Stomach (tissue), 4 donors: ENCODE data around the gene FBXO10.

Source experiments
- EP300 ChIP-seq: sonication (generic); formaldehyde crosslinking; IDR thresholded peaks from one replicate; pipeline ENCODE4 v1.6.1; 2017; ENCODE audit warnings: antibody characterized with exemption
- TF ChIP-seq, protein P1 (sequence below), 7 experiments: fragments of 450-650 bp in 4 of 7; fragments of 200-600 bp in 3 of 7; sonication (generic) in 3 of 7; IDR thresholded peaks; one replicate each; pipeline ENCODE4 v1.5.1; 2016 to 2019; ENCODE audit warnings: antibody characterized with exemption in 7 of 7, control low read depth in 2 of 7, mild to moderate bottlenecking in 1 of 7

GRCh38 chr9:37496020-37496419 lies 80.2 kb downstream of the FBXO10 start:
- no peak for TF ChIP-seq EP300
- TF ChIP-seq, protein P1, sequence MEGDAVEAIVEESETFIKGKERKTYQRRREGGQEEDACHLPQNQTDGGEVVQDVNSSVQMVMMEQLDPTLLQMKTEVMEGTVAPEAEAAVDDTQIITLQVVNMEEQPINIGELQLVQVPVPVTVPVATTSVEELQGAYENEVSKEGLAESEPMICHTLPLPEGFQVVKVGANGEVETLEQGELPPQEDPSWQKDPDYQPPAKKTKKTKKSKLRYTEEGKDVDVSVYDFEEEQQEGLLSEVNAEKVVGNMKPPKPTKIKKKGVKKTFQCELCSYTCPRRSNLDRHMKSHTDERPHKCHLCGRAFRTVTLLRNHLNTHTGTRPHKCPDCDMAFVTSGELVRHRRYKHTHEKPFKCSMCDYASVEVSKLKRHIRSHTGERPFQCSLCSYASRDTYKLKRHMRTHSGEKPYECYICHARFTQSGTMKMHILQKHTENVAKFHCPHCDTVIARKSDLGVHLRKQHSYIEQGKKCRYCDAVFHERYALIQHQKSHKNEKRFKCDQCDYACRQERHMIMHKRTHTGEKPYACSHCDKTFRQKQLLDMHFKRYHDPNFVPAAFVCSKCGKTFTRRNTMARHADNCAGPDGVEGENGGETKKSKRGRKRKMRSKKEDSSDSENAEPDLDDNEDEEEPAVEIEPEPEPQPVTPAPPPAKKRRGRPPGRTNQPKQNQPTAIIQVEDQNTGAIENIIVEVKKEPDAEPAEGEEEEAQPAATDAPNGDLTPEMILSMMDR (IDR thresholded peaks at IDR 0.05), result no peak
